ENCODE results near the gene UBC.
"Not testable (repeated sequence)": the region's sequence is repeated elsewhere in the genome, so short reads cannot be mapped to it uniquely, and the experiment has no call there.

UBC gene

GRCh38 chr12:124913474-124914391 is 717 bp downstream of the UBC start:
- DNase-seq: peak; percentile 99

DNA sequence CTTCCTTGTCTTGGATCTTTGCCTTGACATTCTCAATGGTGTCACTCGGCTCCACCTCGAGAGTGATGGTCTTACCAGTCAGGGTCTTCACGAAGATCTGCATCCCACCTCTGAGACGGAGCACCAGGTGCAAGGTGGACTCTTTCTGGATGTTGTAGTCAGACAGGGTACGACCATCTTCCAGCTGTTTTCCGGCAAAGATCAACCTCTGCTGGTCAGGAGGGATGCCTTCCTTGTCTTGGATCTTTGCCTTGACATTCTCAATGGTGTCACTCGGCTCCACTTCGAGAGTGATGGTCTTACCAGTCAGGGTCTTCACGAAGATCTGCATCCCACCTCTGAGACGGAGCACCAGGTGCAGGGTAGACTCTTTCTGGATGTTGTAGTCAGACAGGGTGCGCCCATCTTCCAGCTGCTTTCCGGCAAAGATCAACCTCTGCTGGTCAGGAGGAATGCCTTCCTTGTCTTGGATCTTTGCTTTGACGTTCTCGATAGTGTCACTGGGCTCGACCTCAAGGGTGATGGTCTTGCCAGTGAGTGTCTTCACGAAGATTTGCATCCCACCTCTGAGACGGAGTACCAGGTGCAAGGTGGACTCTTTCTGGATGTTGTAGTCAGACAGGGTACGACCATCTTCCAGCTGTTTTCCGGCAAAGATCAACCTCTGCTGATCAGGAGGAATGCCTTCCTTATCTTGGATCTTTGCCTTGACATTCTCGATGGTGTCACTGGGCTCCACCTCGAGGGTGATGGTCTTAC is 1.7 kb downstream of the UBC start:
- not testable (repeated sequence) for DNase-seq

DNA sequence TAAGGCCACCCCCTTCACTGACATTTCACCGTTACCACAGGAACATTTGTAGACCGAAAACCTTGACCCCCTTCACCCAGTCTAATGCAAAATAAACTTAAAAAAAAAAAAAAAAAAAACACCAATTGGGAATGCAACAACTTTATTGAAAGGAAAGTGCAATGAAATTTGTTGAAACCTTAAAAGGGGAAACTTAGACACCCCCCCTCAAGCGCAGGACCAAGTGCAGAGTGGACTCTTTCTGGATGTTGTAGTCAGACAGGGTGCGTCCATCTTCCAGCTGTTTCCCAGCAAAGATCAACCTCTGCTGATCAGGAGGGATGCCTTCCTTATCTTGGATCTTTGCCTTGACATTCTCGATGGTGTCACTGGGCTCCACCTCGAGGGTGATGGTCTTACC is 2.9 kb downstream of the UBC start:
- DNase-seq: not testable (repeated sequence)

GRCh38 chr12:124910561-124911478 is 3.6 kb downstream of the UBC start:
- no peak for DNase-seq

DNA sequence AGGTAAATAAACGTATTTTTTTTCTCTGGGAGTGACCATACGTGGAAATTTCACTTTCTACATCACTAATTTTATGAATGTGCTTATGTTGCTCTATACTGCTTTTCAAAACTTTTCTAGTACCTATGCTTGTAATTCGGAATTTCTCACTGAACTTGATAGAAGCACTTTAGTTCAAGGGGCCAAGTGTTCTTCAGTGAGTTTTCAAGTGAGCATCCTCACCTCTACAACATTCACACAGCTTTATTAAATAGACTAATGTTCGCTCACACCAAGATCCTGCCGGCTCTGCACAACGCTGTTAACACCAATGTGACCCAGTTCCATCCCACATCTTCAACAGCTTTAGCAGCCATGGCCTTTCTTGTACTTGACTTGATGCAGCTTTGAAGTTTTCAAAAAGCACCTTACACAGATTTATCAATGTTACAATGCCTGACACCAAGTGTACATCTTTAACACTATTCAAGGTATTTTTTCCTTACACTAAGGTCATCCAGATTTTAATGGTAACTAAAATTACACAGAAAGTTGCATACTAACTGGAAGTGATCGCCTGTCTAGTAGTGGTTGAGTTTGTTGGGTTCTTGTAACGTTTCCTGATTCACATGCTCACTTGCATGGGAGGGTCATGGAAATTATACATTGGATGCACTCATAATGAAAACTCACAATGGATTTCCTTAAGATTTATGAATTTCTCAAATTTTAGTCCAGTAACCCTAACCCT is 4.5 kb downstream of the UBC start:
- DNase-seq: no peak

DNA sequence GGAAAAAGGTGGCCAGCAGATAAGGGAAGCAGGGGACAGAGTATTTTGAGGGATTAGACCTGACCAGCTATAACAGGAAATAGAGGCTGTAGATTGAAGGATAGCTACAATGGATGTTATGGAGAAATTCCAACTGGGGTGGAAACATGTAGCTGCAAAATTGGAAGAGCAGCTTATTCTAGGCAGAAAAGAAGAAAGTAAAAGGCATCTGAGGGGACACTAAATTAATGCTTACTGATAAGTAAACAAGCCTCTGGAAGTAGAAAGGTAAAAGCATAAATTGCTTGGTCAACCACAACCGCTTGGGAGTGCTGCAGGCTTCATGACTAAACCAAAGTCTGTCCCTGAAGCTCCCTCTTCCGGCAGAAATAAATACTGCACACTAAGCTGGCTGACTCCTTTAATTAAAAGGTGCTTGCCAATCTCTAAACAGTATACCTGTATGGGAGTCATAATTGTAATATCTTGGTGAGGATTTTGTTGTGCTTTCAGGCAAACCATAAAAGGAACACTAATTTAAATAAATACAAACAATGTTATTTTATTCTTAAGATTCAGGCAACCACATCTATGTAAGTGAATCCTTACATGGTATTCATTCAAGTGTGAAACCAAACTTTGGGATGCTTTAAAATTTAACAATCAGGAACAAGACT is 7.7 kb downstream of the UBC start:
- DNase-seq: peak; percentile 92

DNA sequence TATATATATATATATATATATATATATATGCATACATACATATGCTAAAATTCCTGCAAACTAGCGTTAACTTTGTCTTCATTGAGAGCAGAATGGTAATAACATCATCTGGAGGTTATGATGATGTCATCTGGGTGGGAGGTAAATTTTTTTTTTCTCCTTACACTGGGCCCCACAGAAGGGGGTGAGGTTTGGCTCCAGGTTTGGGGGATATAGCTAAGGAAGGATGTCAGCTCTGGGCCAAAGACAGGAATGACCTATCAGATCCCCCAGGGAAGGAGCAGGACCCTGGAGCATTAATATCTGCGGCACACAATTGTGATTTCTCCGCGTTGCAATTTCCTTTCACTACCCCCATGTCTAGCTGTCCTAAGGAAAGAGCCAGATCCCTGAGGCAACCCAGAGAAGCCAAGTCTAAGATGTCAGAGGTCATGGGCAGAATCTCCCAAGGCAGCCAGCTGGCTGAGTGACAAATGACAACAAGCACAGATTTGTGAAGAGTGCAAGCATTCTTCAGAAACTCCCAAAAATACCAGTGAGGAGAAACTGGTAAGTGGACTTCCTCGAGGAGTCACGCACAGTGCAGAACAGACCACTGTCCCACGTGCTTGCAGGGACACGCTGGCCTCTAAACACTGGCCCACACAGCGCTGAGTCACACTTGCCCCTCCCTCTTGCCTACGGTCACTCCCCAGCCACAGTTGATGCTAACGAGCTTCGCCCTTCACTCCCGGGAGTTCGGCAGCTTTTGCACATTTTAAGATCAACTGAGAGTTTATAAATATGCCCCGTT is 9.9 kb downstream of the UBC start:
- no peak for DNase-seq

GRCh38 chr12:124902916-124903315 is 11.5 kb downstream of the UBC start:
- no peak for DNase-seq

- DNase-seq: no peak
Measured at GRCh38 chr12:124901003-124901402, 13.4 kb downstream of the UBC start.

GRCh38 chr12:124900345-124900795 is 14.1 kb downstream of the UBC start:
- DNase-seq: not testable (repeated sequence)

- DNase-seq: no peak
Measured at GRCh38 chr12:124898923-124899294, 15.5 kb downstream of the UBC start.

DNA sequence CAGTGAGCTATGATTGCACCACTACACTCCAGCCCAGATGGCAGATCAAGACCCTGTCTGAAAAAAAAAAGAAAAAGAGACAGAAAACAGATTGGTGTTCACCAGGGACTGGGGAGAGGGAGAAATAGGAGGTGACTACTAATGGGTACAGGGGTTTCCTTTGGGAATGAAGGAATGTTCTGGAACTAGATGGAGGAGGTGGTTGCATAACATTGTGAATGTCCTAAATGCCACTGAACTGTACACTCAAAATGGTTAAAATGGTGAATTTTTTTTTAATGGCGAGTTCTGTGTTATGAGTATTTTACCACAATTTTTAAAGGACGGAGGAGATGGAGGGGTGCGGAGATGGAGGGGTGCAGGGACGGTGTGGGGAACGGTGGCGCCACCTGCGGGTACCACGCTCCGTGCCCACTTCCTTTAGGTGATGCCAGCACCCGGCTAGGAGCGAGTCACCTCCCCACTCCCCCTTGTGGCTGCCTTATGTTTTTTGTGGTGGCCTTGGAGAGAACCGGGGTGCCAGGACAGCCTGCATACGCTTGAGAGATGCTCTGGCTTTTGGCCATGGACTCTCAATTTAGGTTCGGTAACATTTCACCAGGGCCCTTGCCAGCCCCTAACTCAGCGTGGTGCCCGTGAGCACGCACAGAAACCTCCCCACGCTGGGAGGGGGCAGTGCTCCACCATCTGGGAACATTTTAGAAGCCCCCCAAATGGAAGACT is 16.1 kb downstream of the UBC start:
- DNase-seq: peak; percentile 79

GRCh38 chr12:124896461-124896860 is 18.0 kb downstream of the UBC start:
- no peak for DNase-seq

DNA sequence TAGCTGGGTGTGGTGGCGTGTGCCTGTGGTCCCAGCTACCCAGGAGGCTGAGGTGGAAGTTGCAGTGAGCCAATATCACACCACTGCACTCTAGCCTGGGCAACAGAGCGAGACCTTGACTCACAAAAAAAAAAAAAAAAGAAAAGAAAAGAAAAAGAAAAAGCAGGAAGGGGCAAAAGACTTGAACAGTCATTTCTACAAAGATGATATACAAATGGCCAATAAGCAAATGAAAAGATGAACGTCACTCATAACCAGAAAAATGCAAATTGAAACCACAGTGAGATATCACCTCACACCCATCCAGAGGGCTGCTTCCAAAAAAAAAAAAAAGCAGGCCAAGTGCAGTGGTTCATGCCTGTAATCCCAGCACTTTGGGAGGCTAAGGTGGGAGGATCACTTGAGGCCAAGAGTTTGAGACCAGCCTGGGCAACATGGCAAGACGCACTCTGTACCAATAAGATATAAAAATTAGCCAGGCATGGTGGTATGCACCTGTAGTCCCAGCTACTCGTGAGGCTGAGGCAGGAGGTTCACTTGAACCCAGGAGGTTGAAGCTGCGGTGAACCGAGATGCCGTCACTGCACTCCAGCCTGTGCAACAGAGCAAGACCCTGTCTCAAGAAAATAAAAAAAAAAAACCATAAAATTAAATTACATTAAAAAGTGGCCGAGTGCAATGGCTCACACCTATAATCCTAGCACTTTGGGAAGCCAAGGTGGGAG is 20.5 kb downstream of the UBC start:
- DNase-seq: no peak

- DNase-seq: no peak
Measured at GRCh38 chr12:124888260-124888659, 26.2 kb downstream of the UBC start.

GRCh38 chr12:124887766-124888165 is 26.7 kb downstream of the UBC start:
- DNase-seq: not testable (repeated sequence)

DNA sequence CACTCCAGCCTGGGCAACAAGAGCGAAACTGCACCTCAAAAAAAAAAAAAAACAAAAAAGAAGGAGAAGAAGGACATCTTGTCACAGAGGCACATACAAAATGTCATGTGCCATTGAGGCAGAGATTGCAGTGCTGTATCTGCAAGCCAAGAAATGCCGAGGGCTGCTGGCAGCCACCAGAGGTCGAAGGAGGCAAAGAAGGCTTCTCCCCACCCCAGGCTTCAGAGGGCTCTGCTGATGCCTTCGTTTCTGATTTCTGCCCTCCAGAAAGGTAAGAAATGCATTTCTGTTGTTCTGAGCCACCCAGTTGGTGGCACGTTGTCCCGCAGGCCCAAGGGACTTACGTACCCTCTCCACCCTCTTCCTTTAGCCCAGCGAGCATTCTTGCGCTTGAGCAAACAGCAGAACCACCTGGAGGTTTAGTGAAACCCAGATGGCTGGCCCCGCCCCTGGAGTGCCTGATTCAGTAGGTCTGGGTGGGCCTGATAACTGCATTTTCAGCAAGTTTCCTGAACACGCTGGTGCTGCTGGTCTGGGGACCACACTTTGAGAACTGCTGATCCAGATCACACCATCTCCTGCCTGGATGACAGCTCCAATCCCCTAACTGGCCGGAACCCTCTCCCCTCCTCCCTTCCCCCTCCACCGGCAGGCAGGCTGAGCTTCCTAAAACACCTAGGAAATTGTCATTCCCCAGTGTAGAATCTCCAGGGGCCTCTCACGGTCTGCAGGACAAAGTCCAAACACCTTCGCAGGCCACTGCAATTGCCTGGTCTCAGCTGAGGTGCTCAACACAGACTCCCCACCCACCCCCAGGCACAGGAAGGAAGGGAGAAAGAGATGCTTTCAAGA is 29.6 kb downstream of the UBC start:
- no peak for DNase-seq

Data from activated CD4-positive, alpha-beta T cell treated with anti-CD3 and anti-CD28 coated beads for 48 hours (primary cell).